Hepatocyte (in vitro differentiated cells): ENCODE measurements around the gene CD69.

Experiments
- CTCF ChIP-seq: fragments of 200-600 bp; sonication (generic); IDR thresholded peaks from 2 replicates; pipeline ENCODE4 v1.5.1; 2016; ENCODE audit warnings: antibody characterized with exemption, mild to moderate bottlenecking; ENCODE audit not compliant: poor library complexity
- EZH2 ChIP-seq: fragments of 200-600 bp; sonication (generic); IDR thresholded peaks from 2 replicates; pipeline ENCODE4 v1.6.1; 2016; ENCODE audit warnings: antibody characterized with exemption, mild to moderate bottlenecking, borderline replicate concordance
- EZH2phosphoT487 ChIP-seq: fragments of 200-600 bp; sonication (generic); IDR thresholded peaks from one replicate; pipeline ENCODE4 v1.6.1; 2018; ENCODE audit warnings: antibody characterized with exemption, mild to moderate bottlenecking, low read depth, moderate library complexity; ENCODE audit not compliant: unreplicated experiment, severe bottlenecking

- no peak for TF ChIP-seq EZH2phosphoT487
- no peak for TF ChIP-seq CTCF
- no peak for TF ChIP-seq EZH2
Observed at GRCh38 chr12:9708853-9709252, 51.8 kb downstream of the CD69 start.
